ENCODE data around the gene RDH8. TPM values are rescaled to one million over a fixed set of nuclear protein-coding genes. Genes with fewer than 3 reads are reported as not detected.

RDH8 gene
- total and polyA plus RNA-seq, 2 donors (not counting 3 experiments of a cell fraction or from before 2014, with no cell fraction given) = not detected

DNA sequence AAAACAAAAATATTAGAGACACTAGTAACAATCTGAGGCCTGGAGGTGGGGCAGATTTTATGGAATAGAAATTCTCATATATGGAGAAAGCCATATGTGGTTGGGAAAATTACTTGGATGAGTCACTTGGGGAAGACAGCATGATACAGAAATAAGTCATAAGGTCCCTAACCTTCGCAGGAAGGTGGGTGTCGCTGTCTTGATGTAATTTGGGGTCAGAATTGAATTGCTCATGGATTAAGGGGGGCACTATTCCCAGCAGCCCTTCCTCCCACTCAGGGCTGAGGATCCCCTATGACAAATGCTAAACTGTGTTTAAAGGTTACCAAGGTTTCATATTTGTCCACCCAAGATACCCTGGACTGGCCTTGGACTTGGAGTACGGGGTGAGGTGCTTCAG, 5.0 kb downstream of the RDH8 start:
- FAIRE-seq (no peak), DNase-seq (ENCODE audit: low read depth, low spot score) (no peak)
- Histone ChIP-seq H3K9me3 (replicated peaks; ENCODE audit: control insufficient read depth, insufficient read depth, low read length) (no peaks in the 10 kb centered on the region), H3K27me3 (ENCODE audit: control insufficient read depth in 2 of 2, insufficient read depth in 2 of 2, low read length in 2 of 2) (no peaks in the 10 kb centered on the region), H3K9ac (replicated peaks; ENCODE audit: extremely low read depth, insufficient read depth, low read length) (no peak overlapping the region), H3K4me3 (replicated peaks in 1 of 3; ENCODE audit: insufficient read depth in 1 of 3, low read depth in 1 of 3, low read length in 3 of 3) (no peak overlapping the region), H3K27ac (ENCODE audit: insufficient read depth, low read depth, low read length) (no peak overlapping the region), H3K79me2 (ENCODE audit: control insufficient read depth, insufficient read depth, low read length) (no peaks in the 10 kb centered on the region), H3K4me2 (ENCODE audit: insufficient read depth, low read length) (no peak overlapping the region), H2AFZ (ENCODE audit: low read depth, low read length) (no peak overlapping the region), H4K20me1 (replicated peaks; ENCODE audit: control insufficient read depth, extremely low read depth, insufficient read depth, low read length) (no peaks in the 10 kb centered on the region), H3K9me1 (replicated peaks; ENCODE audit: control insufficient read depth, extremely low read depth, insufficient read depth, low read length) (no peaks in the 10 kb centered on the region), H3K36me3 (ENCODE audit: control insufficient read depth in 2 of 2, extremely low read depth in 1 of 2, insufficient read depth in 2 of 2, low read length in 2 of 2) (no peaks in the 10 kb centered on the region), H3K4me1 (ENCODE audit: control insufficient read depth, extremely low read depth, insufficient read depth, low read length) (no peaks in the 10 kb centered on the region)
- POLR2A ChIA-PET = no interaction called here
- dilution Hi-C loops (cut with MboI; ENCODE audit: extremely low pct_ligation_motif_present, low sequenced_read_pairs) (no loop called here), intact Hi-C loops (cut with micrococcal nuclease) (no loop called here)
- no TSS peak for BruUV-seq (replicated peaks)
- CTCF ChIA-PET = interaction anchor here (1.7 to 2.8 kb wide), 2 partner anchors 9 to 18 kb away, joined by 10 read pairs; no protein-coding TSS in a partner anchor
- no peak for TF ChIP-seq GATA2 (IDR thresholded peaks at IDR 0.05; ENCODE audit: insufficient read depth, insufficient read length, low read depth, low read length)
- TF ChIP-seq MYC (IDR thresholded peaks at IDR 0.05; ENCODE audit: low read depth, low read length) = no peak

DNA sequence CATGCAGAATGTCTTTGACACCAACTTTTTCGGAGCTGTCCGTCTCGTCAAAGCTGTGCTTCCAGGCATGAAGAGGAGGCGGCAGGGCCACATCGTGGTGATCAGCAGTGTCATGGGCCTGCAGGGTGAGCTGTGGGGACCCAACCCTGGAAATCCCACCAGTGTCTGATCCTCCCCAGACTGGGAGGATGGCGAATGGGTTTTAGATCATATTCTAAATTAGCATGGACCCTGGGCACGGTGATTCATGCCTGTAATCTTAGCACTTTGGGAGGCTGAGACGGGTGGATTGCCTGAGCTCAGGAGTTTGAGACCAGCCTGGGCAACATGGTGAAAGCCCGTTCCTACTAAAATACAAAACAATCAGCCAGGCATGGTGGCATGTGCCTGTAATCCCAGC, 5.5 kb downstream of the RDH8 start:
- ChIA-PET CTCF (interaction anchor here (1.7 to 2.8 kb wide), 2 partner anchors 9 to 19 kb away, joined by 10 read pairs; no protein-coding TSS in a partner anchor), POLR2A (no interaction called here)
- Histone ChIP-seq H3K27ac (ENCODE audit: insufficient read depth, low read depth, low read length) (no peak overlapping the region), H3K4me1 (ENCODE audit: control insufficient read depth, extremely low read depth, insufficient read depth, low read length) (no peaks in the 10 kb centered on the region), H3K9ac (replicated peaks; ENCODE audit: extremely low read depth, insufficient read depth, low read length) (no peak overlapping the region), H3K36me3 (ENCODE audit: control insufficient read depth in 2 of 2, extremely low read depth in 1 of 2, insufficient read depth in 2 of 2, low read length in 2 of 2) (no peaks in the 10 kb centered on the region), H4K20me1 (replicated peaks; ENCODE audit: control insufficient read depth, extremely low read depth, insufficient read depth, low read length) (no peaks in the 10 kb centered on the region), H3K79me2 (ENCODE audit: control insufficient read depth, insufficient read depth, low read length) (no peaks in the 10 kb centered on the region), H3K4me2 (ENCODE audit: insufficient read depth, low read length) (no peak overlapping the region), H3K9me1 (replicated peaks; ENCODE audit: control insufficient read depth, extremely low read depth, insufficient read depth, low read length) (no peaks in the 10 kb centered on the region), H2AFZ (ENCODE audit: low read depth, low read length) (no peak overlapping the region), H3K27me3 (ENCODE audit: control insufficient read depth in 2 of 2, insufficient read depth in 2 of 2, low read length in 2 of 2) (no peaks in the 10 kb centered on the region), H3K9me3 (replicated peaks; ENCODE audit: control insufficient read depth, insufficient read depth, low read length) (no peaks in the 10 kb centered on the region), H3K4me3 (replicated peaks in 1 of 3; ENCODE audit: insufficient read depth in 1 of 3, low read depth in 1 of 3, low read length in 3 of 3) (no peak overlapping the region)
- intact Hi-C loops (cut with micrococcal nuclease) (no loop called here), dilution Hi-C loops (cut with MboI; ENCODE audit: extremely low pct_ligation_motif_present, low sequenced_read_pairs) (no loop called here)
- no TSS peak for BruUV-seq (replicated peaks)
- TF ChIP-seq FOS (IDR thresholded peaks at IDR 0.05; ENCODE audit: borderline replicate concordance, insufficient read depth, low read length) (no peak), JUN (IDR thresholded peaks at IDR 0.05; ENCODE audit: borderline replicate concordance, insufficient read depth, insufficient read length, low read depth) (no peak), GATA2 (IDR thresholded peaks at IDR 0.05; ENCODE audit: insufficient read depth, insufficient read length, low read depth, low read length) (no peak), POLR2AphosphoS5 (IDR thresholded peaks at IDR 0.05; ENCODE audit: insufficient read depth, low read depth, low read length) (no peak), POLR2A (IDR thresholded peaks at IDR 0.05; ENCODE audit: low read depth, low read length) (no peak), EZH2 (IDR thresholded peaks at IDR 0.05; ENCODE audit: borderline replicate concordance, low read depth, low read length, severe bottlenecking) (no peak), MYC (IDR thresholded peaks at IDR 0.05; ENCODE audit: low read depth, low read length) (no peak)
- TF ChIP-seq, protein P1, sequence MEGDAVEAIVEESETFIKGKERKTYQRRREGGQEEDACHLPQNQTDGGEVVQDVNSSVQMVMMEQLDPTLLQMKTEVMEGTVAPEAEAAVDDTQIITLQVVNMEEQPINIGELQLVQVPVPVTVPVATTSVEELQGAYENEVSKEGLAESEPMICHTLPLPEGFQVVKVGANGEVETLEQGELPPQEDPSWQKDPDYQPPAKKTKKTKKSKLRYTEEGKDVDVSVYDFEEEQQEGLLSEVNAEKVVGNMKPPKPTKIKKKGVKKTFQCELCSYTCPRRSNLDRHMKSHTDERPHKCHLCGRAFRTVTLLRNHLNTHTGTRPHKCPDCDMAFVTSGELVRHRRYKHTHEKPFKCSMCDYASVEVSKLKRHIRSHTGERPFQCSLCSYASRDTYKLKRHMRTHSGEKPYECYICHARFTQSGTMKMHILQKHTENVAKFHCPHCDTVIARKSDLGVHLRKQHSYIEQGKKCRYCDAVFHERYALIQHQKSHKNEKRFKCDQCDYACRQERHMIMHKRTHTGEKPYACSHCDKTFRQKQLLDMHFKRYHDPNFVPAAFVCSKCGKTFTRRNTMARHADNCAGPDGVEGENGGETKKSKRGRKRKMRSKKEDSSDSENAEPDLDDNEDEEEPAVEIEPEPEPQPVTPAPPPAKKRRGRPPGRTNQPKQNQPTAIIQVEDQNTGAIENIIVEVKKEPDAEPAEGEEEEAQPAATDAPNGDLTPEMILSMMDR (IDR thresholded peaks at IDR 0.05; ENCODE audit: extremely low read depth in 1 of 2, insufficient read depth in 1 of 2, low read depth in 1 of 2, low read length in 2 of 2) = no peak
- TF ChIP-seq, protein P2, sequence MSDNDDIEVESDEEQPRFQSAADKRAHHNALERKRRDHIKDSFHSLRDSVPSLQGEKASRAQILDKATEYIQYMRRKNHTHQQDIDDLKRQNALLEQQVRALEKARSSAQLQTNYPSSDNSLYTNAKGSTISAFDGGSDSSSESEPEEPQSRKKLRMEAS (IDR thresholded peaks at IDR 0.05; ENCODE audit: insufficient read depth, insufficient read length) = no peak
- DNase-seq (ENCODE audit: low read depth, low spot score) (no peak), FAIRE-seq (no peak)

Data from endothelial cell of umbilical vein (primary cell).